Body of pancreas (tissue), 4 donors: ENCODE measurements around the gene HAVCR2. TPM values are rescaled to one million over a fixed set of nuclear protein-coding genes. Genes with fewer than 3 reads are reported as not detected.

Source experiments
- ATAC-seq: fragments of 150-250 bp; one replicate; pipeline ENCODE4 v1.9.1; 2016
- DNase-seq, 4 donors: peaks; one replicate each; pipeline ENCODE4 v3.0.0-alpha.2; 2019
- H3K27ac ChIP-seq, 4 donors: fragments of 200-600 bp; sonication (generic); 1 replicate in 3 of 4; 2 replicates in 1 of 4; pipeline versions ENCODE4 v1.5.1 to v1.6.1; 2016 to 2019; ENCODE audit warnings: mild to moderate bottlenecking in 1 of 4, mixed read lengths in 1 of 4, moderate library complexity in 1 of 4
- H3K27me3 ChIP-seq, 2 donors: fragments of 200-600 bp; sonication (generic); one replicate each; pipeline ENCODE4 v1.6.0; 2016; ENCODE audit warnings: mild to moderate bottlenecking in 1 of 2
- H3K36me3 ChIP-seq, 2 donors: fragments of 200-600 bp; sonication (generic); replicated peaks in 1 of 2; 2 replicates each; pipeline ENCODE4 v1.5.1; 2016; ENCODE audit warnings: low read depth in 2 of 2; ENCODE audit not compliant: insufficient read depth in 1 of 2
- H3K4me1 ChIP-seq: fragments of 200-600 bp; sonication (generic); one replicate; pipeline ENCODE4 v1.6.0; 2016
- H3K4me3 ChIP-seq, 2 donors: fragments of 200-600 bp; sonication (generic); 1 replicate in 1 of 2; 2 replicates in 1 of 2; pipeline ENCODE4 v1.5.1; 2016 to 2019
- H3K9me3 ChIP-seq, 3 donors: fragments of 200-600 bp; sonication (generic); 1 replicate in 2 of 3; 2 replicates in 1 of 3; pipeline ENCODE4 v1.5.1; 2016
- POLR2A ChIP-seq, 3 donors: fragments of 450-650 bp; IDR thresholded peaks; one replicate each; pipeline ENCODE4 v1.6.1; 2016; ENCODE audit warnings: antibody characterized with exemption in 3 of 3, mild to moderate bottlenecking in 2 of 3
- WGBS, 2 donors: methylation state at CpG; one replicate each; pipeline ENCODE4 v1.1.5; 2017; 5-methylcytosine and 5-hydroxymethylcytosine counted together
- intact Hi-C: fragments of 100-400 bp; cut with DNase I; formaldehyde crosslinking; loops from one replicate; pipeline ENCODE4 v1.15.1; 2023
- total RNA-seq, 2 donors: library from RNA; depleted of rRNA; stranded (reverse); fragments of >200 nt; gene quantifications; one replicate each; pipeline ENCODE4 v1.1.0, GENCODE V29; 2016
- TF ChIP-seq, protein P1 (sequence below), 7 experiments: fragments of 450-650 bp in 4 of 7; fragments of 200-600 bp in 3 of 7; sonication (generic) in 3 of 7; IDR thresholded peaks; one replicate each; pipeline ENCODE4 v1.5.1; 2016 to 2019; ENCODE audit warnings: antibody characterized with exemption in 7 of 7

Gene HAVCR2
- total RNA-seq, 2 donors from 2014 or later: 2.3 to 12.2 TPM

- intact Hi-C loops: no loop called here
- Histone ChIP-seq H3K27ac (peak overlapping the region in 3 of 4 donors; percentile 58 to 63 (median 60)), H3K36me3 (no peaks in the 10 kb centered on the region), H3K4me1 (peaks cover 10% of the 10 kb centered on the region), H3K27me3 (no peaks in the 10 kb centered on the region), H3K4me3 (no peak overlapping the region), H3K9me3 (no peaks in the 10 kb centered on the region)
- no peak for ATAC-seq
- WGBS, 2 donors: 47 to 55% methylated on average over 3 of the region's 3 CpGs
- no peak for DNase-seq
- TF ChIP-seq POLR2A (IDR thresholded peaks at IDR 0.05): no peak
These were observed 63.2 kb downstream of the HAVCR2 start for GRCh38 chr5:157045601-157046000.

DNA sequence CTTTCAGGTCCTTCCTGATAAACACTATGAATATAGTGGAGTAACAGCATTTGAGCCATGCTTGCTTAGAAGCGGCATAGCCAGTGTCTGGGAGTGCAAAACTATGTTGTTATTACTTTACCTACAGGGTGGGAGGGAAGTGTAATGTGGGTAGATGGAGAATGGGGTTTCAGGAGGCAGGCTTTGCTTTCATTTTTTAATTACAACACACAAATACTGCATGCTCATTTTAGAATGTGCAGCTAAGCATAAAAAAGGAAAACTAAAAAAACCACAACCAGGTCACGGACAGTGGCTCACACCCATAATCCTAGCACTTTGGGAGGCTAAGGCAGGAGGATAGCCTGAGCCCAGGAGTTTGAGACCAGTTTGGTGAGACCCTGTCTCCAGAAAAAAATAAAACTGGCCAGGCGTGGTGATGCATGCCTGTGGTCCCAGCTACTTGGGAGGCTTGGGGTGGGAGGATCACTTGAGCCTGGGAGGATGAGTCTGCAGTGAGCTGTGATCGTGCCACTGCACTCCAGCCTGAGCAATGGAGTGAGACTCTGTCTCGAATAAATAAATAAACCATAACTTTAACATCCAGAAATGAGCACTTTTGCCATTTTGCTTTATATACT lies 70.2 kb downstream of the HAVCR2 start:
- no peaks in the 10 kb centered on the region for H3K27me3 ChIP-seq
- H3K4me1 ChIP-seq: peaks cover 12% of the 10 kb centered on the region
- H3K36me3 ChIP-seq: no peaks in the 10 kb centered on the region
- no peak for DNase-seq
- no peak for ATAC-seq
- 75 to 86% methylated on average over 5 of the region's 5 CpGs for WGBS, 2 donors
- TF ChIP-seq, protein P1, sequence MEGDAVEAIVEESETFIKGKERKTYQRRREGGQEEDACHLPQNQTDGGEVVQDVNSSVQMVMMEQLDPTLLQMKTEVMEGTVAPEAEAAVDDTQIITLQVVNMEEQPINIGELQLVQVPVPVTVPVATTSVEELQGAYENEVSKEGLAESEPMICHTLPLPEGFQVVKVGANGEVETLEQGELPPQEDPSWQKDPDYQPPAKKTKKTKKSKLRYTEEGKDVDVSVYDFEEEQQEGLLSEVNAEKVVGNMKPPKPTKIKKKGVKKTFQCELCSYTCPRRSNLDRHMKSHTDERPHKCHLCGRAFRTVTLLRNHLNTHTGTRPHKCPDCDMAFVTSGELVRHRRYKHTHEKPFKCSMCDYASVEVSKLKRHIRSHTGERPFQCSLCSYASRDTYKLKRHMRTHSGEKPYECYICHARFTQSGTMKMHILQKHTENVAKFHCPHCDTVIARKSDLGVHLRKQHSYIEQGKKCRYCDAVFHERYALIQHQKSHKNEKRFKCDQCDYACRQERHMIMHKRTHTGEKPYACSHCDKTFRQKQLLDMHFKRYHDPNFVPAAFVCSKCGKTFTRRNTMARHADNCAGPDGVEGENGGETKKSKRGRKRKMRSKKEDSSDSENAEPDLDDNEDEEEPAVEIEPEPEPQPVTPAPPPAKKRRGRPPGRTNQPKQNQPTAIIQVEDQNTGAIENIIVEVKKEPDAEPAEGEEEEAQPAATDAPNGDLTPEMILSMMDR (IDR thresholded peaks at IDR 0.05): no peak
- TF ChIP-seq POLR2A (IDR thresholded peaks at IDR 0.05): no peak
- H3K9me3 ChIP-seq: no peaks in the 10 kb centered on the region
- H3K4me3 ChIP-seq: no peak overlapping the region
- no peak overlapping the region for H3K27ac ChIP-seq
- intact Hi-C loops: no loop called here

Other genes with a start within 250 kb of the HAVCR2 start
- not detected for gene TIMD4, start 145.8 kb downstream of the HAVCR2 start, total RNA-seq
- gene HAVCR1, start 49.9 kb downstream of the HAVCR2 start, total RNA-seq: not detected
- 1 to 10 TPM; 4.9 to 6.0 TPM for gene MED7, start 33.8 kb upstream of the HAVCR2 start, total RNA-seq
- gene GARIN3, start 57.2 kb upstream of the HAVCR2 start, total RNA-seq: not detected
- gene ITK, start 71.8 kb upstream of the HAVCR2 start, total RNA-seq: 1 to 10 TPM in 1 of 2 donors, under 1 TPM in 1; 0.78 to 2.6 TPM
- gene CYFIP2, start 157.1 kb upstream of the HAVCR2 start, total RNA-seq: 10 to 100 TPM; 15.6 to 22.1 TPM